Pancreas (tissue), 10 donors: Measurements from ENCODE around the gene LRP3. TPM values are rescaled to one million over a fixed set of nuclear protein-coding genes. Genes with fewer than 3 reads are reported as not detected.

Source experiments
- ATAC-seq, 4 donors: fragments of 200-7000 bp; cut with Tn5 transposase; one replicate each; pipeline versions ENCODE4 v1.8.0 to v1.9.1; 2020; ENCODE audit warnings: mild to moderate bottlenecking in 4 of 4, moderate library complexity in 4 of 4
- DNase-seq, 6 donors: peaks; one replicate each; pipeline ENCODE4 v3.0.0-alpha.2; 2020
- FAIRE-seq: peaks from 2 replicates; lab custom pipeline; 2012; peaks lifted over from hg19 to GRCh38; lab: Jason Lieb, UNC
- H3K27ac ChIP-seq, 4 donors: fragments of 200-600 bp; sonication (generic); 1 replicate in 3 of 4; 2 replicates in 1 of 4; pipeline versions ENCODE4 v1.5.0 to v1.8.0; 2020
- H3K27me3 ChIP-seq, 4 donors: fragments of 200-600 bp; one replicate each; pipeline ENCODE4 v1.8.0; 2021
- H3K36me3 ChIP-seq, 3 donors: fragments of 200-600 bp; sonication (generic) in 1 of 3; one replicate each; pipeline versions ENCODE4 v1.5.0 to v1.8.0; 2020 to 2021
- H3K4me1 ChIP-seq, 3 donors: fragments of 200-600 bp; one replicate each; pipeline ENCODE4 v1.8.0; 2021
- H3K4me3 ChIP-seq, 4 donors: fragments of 200-600 bp; sonication (generic) in 2 of 4; one replicate each; pipeline versions ENCODE4 v1.5.0 to v1.8.0; 2020 to 2021
- H3K9me3 ChIP-seq, 4 donors: fragments of 200-600 bp; one replicate each; pipeline ENCODE4 v1.8.0; 2021
- WGBS, 2 donors: extraction: QIAGEN DNeasy Blood & Tissue Kit; methylation state at CpG; one replicate each; pipeline ENCODE4 v1.1.7; 2013; 5-methylcytosine and 5-hydroxymethylcytosine counted together
- intact Hi-C, 3 donors: fragments of 100-400 bp; cut with DNase I; formaldehyde crosslinking; loops; one replicate each; pipeline versions ENCODE4 v1.11.1 to v1.14.2; 2022
- polyA plus RNA-seq, 2 donors: library from polyadenylated mRNA; stranded (reverse); fragments of 200-250 nt; gene quantifications; one replicate each; pipeline ENCODE4 v1.2.3, GENCODE V29; 2013
- total RNA-seq, 6 donors: library from RNA; stranded (reverse); fragmentation: NEBNext Ultra II Directional in 4 of 6; extraction: Animal tissue kit (Norgen Biotek cat#: 25700) in 4 of 6; gene quantifications; one replicate each; pipeline versions ENCODE4 v1.2.1 to v1.2.4, GENCODE V29; 2021 to 2023
- TF ChIP-seq, protein P1 (sequence below), 4 donors: fragments of 200-600 bp; sonication (generic) in 3 of 4; IDR thresholded peaks; one replicate each; pipeline versions ENCODE4 v1.5.0 to v1.8.0; 2021; ENCODE audit warnings: antibody characterized with exemption in 4 of 4
- donor health status: healthy with polysubstance abuse.
- donor health status: DM: no; HTN: no; CAD: no; lungs with moderate emphysema.
- donor health status: DM: no; HTN: no; CAD: no.
- donor health status: control.
- donor health status: control.
- donor health status: Bipolar disorder and iron deficiency.
- donor health status: DM: yes; HTN: yes; CAD: no.
- donor health status: DM: no; HTN: no; CAD: no.
- donor health status: DM: no; HTN: no; CAD: no.
- donor health status: DM: yes; HTN: yes; CAD: no.

The LRP3 gene
- total and polyA plus RNA-seq, 8 donors: 7.2 to 21.0 (median 13.2) TPM

DNA sequence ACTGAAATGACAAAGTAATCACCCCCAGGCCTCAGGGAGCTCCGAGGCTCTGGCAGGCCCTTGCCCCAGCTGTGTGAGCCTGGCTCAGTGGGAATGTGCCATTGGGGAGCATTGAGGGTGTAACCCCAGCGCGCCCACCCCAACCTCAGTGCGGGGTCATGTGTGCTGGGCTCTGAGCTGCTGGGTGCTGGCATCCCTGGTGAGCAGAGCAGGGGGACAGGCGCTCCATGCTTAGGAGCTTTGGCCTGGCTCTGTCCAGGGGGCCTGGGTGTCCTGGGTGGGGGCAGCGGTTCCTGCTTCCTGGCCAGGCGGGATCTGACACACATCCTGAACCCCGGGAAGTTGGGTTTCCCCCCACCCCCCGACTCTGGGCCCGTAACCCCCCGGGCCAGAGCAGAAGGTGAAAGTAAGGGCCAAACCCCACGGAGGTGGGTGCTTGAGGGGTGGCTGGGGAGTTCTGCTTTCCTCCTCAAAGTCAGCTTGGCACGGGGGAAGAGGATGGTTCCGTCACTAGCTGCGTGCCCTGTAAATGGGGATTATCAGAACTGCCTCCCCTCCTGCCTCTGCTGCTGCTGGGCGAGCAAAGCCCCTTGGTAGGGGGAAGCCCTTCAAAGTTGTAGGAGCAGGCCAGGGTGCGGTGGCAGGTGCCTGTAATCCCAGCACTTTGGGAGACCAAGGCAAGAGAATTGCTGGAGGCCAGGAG lies 1.7 kb downstream of the LRP3 start:
- FAIRE-seq: no peak
- Histone ChIP-seq H3K27me3 (no peaks in the 10 kb centered on the region), H3K4me1 (peaks cover 0 to 6% (median 0%) of the 10 kb centered on the region in 3 donors), H3K9me3 (no peaks in the 10 kb centered on the region), H3K4me3 (peak overlapping the region; percentile 37 to 68 (median 54)), H3K27ac (no peak overlapping the region), H3K36me3 (no peaks in the 10 kb centered on the region)
- ATAC-seq: peak in 2 of 4 donors; percentile 16 to 19
- DNase-seq: peak in 2 of 6 donors; percentile 5 to 66
- intact Hi-C loops: no loop called here
- WGBS, 2 donors: 73 to 77% methylated on average over 17 of the region's 17 CpGs
- TF ChIP-seq, protein P1, sequence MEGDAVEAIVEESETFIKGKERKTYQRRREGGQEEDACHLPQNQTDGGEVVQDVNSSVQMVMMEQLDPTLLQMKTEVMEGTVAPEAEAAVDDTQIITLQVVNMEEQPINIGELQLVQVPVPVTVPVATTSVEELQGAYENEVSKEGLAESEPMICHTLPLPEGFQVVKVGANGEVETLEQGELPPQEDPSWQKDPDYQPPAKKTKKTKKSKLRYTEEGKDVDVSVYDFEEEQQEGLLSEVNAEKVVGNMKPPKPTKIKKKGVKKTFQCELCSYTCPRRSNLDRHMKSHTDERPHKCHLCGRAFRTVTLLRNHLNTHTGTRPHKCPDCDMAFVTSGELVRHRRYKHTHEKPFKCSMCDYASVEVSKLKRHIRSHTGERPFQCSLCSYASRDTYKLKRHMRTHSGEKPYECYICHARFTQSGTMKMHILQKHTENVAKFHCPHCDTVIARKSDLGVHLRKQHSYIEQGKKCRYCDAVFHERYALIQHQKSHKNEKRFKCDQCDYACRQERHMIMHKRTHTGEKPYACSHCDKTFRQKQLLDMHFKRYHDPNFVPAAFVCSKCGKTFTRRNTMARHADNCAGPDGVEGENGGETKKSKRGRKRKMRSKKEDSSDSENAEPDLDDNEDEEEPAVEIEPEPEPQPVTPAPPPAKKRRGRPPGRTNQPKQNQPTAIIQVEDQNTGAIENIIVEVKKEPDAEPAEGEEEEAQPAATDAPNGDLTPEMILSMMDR (IDR thresholded peaks at IDR 0.05): no peak

DNA sequence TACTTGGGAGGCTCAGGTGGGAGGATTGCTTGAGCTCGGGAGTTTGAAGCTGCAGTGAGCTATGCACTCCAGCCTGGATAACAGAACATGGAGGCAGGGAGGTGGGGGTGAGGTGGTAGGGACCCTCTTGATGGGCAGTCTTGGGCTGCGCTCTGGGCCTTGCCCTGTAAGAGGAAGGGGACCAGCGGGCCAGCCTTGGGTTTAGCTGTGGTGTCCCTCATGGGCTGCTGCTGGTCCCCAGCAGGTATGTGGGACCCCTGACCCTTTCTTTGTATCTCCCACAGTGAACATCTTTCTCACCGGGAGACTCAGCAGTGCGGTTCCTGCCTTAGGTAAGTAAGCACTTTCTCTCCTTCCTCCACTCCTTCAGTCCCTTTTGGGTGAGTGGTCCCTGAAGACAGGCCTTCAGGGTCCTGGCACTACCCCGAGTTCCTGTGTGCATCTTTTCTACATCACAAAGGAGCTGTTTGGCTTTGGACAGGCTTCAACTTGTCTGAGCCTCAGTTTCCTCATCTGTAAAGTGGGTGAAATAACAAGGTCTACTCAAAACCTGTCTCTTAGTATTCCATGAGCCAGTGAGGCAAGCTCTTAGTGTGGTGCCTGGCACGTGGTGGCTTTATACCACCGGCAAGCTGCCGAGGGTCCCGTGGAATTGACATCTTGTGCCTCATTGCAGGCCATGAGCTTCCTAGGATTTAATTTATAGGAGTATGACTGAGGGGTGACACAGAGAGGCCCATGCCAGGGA lies 2.5 kb downstream of the LRP3 start:
- Histone ChIP-seq H3K27ac (no peak overlapping the region), H3K4me3 (no peak overlapping the region), H3K9me3 (no peaks in the 10 kb centered on the region), H3K4me1 (peaks cover 0 to 6% (median 0%) of the 10 kb centered on the region in 3 donors), H3K27me3 (no peaks in the 10 kb centered on the region), H3K36me3 (no peaks in the 10 kb centered on the region)
- ATAC-seq: no peak
- 92 to 94% methylated on average over 10 of the region's 10 CpGs for WGBS, 2 donors
- FAIRE-seq: no peak
- TF ChIP-seq, protein P1 (IDR thresholded peaks at IDR 0.05): no peak
- intact Hi-C loops: no loop called here
- DNase-seq: peak in 2 of 6 donors; percentile 6 to 28

DNA sequence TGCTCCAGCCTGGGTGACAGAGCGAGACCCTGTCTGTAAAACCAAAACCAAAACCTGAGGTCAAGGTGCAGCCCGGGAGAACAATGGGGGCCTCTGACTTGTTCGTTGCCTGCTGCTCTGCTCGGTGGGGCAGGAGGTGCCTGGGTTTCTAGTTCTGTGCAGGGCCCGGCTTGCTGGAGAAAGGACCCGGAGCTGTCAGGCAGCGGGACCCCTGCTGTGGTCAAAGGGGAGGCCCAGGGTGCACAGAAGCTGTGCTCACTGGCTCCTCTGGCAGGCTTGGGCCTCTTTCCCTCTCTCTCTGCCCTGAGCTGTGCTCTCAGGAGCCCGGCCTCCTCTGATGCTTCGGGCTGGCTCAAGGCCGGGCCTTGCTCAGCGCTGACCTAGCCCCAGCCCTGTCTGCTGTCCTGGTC lies 3.5 kb downstream of the LRP3 start:
- WGBS, 2 donors: 94% methylated on average over 11 of the region's 11 CpGs
- TF ChIP-seq, protein P1 (IDR thresholded peaks at IDR 0.05): no peak
- FAIRE-seq (no peak), DNase-seq (peak in 1 of 6 donors; percentile 32), ATAC-seq (no peak)
- Histone ChIP-seq H3K4me1 (peaks cover 0 to 6% (median 0%) of the 10 kb centered on the region in 3 donors), H3K27ac (no peak overlapping the region), H3K27me3 (no peaks in the 10 kb centered on the region), H3K4me3 (no peak overlapping the region), H3K36me3 (no peaks in the 10 kb centered on the region), H3K9me3 (no peaks in the 10 kb centered on the region)
- intact Hi-C loops: no loop called here

DNA sequence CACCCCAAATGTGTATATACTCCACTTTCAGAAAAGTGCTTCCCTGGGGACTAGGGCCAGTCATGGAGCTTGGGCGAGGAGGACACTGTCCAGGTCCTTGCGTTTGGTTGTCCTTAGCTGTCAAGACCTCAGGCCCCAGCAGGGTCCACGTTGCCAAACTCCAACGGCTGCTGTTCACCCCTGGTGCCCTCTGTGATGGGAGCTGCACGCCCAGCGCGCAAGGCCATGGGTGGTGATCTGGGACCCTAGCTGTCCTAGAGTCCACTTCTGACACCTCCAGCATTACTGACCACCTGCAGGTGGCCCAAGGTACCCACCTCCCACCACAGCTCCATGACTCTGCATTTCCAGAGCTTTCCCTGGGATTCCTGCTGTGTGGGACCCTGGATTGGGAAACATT lies 4.0 kb downstream of the LRP3 start:
- Histone ChIP-seq H3K4me3 (no peak overlapping the region), H3K9me3 (no peaks in the 10 kb centered on the region), H3K27ac (no peak overlapping the region), H3K36me3 (no peaks in the 10 kb centered on the region), H3K4me1 (peaks cover 0 to 6% (median 0%) of the 10 kb centered on the region in 3 donors), H3K27me3 (no peaks in the 10 kb centered on the region)
- intact Hi-C loops: no loop called here
- WGBS, 2 donors: 92 to 95% methylated on average over 7 of the region's 7 CpGs
- FAIRE-seq (no peak), ATAC-seq (no peak), DNase-seq (peak in 1 of 6 donors; percentile 55)
- TF ChIP-seq, protein P1 (IDR thresholded peaks at IDR 0.05): no peak
